ENCODE measurements around the gene BLNK.
"Not testable (repeated sequence)": the region's sequence is repeated elsewhere in the genome, so short reads cannot be mapped to it uniquely, and the experiment has no call there.

The BLNK gene

GRCh38 chr10:96271016-96271815 is at the start of gene BLNK:
BLNK (minus strand) TSS chr10:96271569; CDS start chr10:96271398, 171 bp downstream.
- DNase-seq (ENCODE audit: low read depth), result no peak

DNA sequence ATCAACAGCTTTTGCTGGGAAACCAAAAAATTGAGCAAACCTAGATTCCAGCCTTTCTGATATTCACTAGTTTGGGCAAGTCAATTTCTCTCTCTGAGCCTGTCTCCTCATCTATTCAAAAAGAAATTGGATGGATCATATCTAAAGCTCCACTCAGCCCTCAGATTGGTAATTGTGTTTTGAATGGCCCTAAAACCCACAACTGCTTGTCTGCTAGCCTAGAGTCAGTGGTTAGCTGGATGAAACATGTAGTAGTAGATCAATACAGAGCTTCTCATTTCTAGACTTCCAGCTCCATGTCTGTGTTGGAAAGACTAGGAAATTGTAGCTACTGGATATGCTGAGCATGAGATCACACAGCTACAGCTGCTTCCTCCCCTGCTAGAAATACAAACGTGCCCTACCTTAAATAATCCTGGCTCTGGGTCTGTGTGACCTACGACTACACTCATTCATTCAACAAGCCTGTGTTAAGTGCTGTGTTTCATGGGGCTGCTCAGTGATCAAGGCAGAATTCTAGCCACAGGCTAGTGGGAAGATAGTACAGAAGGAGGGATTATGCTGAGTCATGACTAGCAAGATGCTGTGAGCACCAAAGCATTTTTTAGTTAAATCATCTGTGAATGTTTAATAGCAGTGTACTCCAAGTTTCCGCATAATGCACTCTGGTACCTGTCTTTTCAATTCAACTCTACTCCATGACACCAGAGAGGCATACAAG is 48.5 kb upstream of the BLNK start:
- no peak for DNase-seq (ENCODE audit: low read depth)

DNA sequence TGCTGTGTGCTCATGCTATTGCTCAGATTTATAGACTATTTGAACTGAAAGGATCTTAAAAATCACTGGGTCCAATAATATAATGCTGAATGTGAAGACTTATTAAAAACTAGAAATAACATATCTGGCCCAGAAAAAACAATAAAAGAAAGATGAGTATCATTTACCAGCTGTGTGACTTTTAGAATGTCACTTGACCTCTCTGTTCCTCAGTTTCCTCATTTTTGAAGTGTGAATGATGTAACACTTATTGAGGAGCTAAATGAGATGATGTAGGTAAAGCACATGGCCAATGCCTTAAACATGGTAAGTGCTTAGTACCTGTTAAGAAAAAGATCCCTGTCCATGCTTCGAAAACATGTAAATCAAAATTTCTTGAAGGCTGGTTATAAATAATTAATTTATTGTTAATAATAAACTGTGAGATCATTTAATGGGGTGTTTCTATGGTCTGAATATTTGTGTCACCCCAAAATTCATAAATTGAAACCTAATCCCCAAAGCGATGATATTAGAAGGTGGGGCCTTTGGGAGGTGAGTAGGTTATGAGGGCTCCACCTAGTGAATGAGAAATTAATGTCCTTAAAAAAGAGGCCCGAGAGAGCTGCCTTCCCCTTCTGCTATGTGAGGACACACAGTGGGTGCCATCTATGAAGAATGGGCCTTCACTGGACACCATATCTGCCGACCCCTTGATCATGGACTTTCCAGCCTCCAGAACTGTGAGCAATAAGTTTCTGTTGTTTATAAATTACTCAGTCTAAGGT is 45.9 kb upstream of the BLNK start:
- DNase-seq (ENCODE audit: low read depth), result no peak

- DNase-seq (ENCODE audit: low read depth), result no peak
These were observed 42.0 kb upstream of the BLNK start for GRCh38 chr10:96313344-96313743.

GRCh38 chr10:96311180-96311715 is 39.9 kb upstream of the BLNK start:
- no peak for DNase-seq (ENCODE audit: low read depth)

- DNase-seq (ENCODE audit: low read depth), result no peak
These were observed 38.9 kb upstream of the BLNK start for GRCh38 chr10:96310321-96310669.

DNA sequence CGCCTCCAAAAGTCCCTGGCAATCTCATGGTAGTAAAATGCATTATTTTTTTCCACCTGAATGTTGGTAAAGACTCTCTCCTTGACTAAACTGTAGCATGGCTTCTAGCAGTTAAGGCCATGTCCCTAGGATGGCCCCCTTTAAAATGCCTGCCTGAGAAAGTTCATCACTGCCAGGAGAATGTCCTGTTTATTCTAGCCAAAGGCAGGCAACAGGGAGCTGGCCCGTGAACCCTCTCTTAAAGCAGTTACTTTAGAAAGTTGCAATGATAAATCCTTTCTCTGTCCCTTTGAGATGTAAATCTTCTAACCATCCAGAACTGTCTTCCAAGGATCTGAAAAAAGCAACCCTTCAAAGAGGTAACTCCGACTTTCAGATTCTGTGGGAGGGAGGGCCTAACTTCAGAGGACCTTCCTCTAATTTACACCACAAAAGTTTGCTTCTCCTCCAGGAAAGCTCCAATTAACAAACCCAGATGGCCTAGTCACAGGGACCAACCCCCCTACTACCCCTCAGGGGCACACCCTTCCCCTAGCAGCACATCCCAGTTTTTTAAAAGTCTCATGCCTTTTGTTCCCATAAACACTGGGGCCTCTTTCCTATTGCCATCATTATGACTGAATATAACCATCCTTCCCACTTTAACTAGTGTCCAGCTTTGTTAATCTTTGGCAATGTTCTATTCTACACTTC is 38.4 kb upstream of the BLNK start:
- DNase-seq (ENCODE audit: low read depth), result no peak

- not testable (repeated sequence) for DNase-seq (ENCODE audit: low read depth)
These were observed 37.5 kb upstream of the BLNK start for GRCh38 chr10:96308854-96309253.

GRCh38 chr10:96306516-96306915 is 35.1 kb upstream of the BLNK start:
- DNase-seq (ENCODE audit: low read depth), result no peak

GRCh38 chr10:96305019-96305418 is 33.6 kb upstream of the BLNK start:
- no peak for DNase-seq (ENCODE audit: low read depth)

DNA sequence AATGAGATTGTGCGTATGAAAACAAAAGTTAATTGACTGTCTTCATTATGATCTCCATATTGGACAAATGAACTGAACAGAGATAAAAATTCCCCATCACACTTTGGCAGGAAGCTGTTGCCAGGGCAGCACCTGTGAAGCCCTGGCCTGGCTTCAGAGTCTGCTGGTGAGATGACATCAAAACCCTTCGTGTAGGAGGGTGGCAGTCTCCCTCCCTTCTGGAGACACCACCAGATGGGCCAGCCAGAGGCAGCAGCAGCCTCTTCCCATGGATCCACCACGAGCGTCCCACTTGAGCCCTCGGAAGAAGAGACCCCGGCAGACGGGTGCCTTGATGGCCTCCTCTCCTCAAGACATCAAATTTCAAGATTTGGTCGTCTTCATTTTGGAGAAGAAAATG is 32.9 kb upstream of the BLNK start, which contains the start of gene DNTT:
Gene DNTT (plus strand): TSS at position 205 of the 400 bp plus-strand sequence. CDS start 64 bp downstream, at position 269.
- DNase-seq (ENCODE audit: low read depth), result no peak

- DNase-seq (ENCODE audit: low read depth), result no peak
These were observed 30.2 kb upstream of the BLNK start for GRCh38 chr10:96301616-96302015.

DNA sequence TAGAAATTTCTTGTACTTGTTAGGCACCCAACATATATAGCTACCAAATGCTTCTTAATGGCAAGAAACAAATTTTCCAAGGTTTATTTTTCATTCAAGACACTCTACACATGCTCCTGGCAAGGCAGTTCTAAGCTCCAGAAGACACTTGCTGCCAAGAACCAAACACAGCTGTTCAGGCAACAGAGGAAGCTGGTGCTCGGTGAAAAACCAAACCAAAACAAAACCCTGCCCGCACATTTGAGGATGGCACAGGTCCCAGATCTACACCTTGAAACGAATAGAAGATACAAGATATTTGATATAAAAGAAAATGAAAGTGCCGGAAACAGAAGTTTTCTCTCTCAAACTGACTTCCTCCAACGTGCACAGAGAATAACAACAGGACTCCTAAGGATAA is 28.0 kb upstream of the BLNK start:
- DNase-seq (ENCODE audit: low read depth), result no peak

DNA sequence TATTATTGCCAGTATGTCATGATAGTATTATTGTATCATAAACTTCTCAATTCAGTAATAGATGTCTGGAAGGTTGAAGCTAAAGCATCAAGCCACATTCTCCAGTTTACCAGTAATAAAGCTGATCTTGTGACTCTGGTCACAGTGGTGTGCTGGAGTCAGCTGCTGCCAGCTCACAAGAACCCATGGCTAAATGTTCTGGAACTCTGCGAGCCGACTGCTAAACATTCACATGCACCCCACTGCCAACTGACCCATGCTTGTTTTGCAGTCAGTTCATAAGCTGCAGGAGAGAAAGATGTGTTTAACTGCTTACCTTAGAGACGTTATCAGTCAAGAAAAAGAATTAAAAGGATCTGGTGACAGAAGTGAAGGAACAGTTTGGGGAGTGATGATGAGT is 27.0 kb upstream of the BLNK start:
- DNase-seq (ENCODE audit: low read depth), result no peak

- DNase-seq (ENCODE audit: low read depth), result no peak
These were observed 26.1 kb upstream of the BLNK start for GRCh38 chr10:96297486-96297885.

DNA sequence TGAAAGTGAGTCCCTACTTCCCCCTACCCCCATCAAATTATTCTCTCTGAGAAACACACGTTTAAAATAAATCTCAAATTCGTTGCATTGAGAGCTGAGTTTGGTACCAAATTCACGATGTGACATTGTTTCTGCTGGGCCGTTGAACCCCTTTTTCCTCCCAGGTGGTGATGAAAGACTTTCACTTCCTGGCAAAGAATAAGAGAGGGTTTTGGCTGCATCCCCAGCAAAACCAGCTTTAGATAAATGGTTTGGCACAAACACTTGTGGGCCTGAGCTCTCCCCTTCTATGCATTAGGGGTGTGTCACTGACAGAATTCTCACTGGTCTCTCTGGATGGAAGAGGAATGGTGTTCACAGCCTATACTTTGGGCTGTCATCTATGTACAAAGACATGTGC is 24.1 kb upstream of the BLNK start:
- no peak for DNase-seq (ENCODE audit: low read depth)

DNA sequence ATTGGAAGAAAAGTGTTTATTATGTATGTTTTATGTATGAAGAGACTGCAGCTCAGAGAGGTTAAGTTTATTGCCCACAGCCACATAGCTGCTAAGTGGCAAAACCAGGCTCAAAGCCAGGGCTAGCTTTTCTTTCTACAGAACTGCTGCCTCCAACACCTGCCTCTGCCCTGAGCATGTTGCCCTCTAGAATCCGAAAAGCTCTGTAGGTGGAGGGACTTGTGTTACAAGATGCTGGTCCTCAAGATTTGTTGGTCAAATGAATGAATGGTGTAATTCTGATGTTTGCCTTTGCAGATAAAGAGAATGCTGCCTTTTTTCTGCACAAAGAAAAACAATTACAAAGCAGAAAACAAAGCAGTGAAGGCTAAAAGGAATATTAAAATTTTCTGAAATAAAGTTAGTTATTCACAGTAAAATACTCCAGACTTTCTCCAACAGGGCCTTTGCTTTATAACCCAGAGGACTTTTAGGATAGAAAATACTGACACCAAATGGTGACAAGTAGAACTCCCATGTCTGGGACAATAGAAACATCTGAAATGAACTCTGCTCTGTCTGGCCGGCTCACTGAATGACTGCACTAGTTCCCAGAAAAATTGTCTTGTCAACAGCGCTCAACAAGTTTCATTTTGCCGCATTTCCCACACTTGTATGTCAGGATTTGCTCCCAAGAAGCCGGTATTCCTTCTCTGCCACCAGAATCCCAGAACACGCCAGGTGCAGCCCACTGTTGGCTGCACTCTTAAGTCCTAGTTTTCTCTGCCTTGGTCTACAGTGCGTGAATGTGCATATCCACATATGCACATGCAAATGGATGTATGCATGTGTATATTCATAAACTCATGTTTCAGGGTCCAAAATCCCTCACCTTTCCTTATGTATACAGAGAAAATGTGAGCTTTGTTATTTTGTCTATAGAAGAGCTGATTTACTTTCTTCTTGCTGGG is 21.9 kb upstream of the BLNK start:
- DNase-seq (ENCODE audit: low read depth), result peak; percentile 15

- no peak for DNase-seq (ENCODE audit: low read depth)
These were observed 19.2 kb upstream of the BLNK start for GRCh38 chr10:96290368-96291133.

DNA sequence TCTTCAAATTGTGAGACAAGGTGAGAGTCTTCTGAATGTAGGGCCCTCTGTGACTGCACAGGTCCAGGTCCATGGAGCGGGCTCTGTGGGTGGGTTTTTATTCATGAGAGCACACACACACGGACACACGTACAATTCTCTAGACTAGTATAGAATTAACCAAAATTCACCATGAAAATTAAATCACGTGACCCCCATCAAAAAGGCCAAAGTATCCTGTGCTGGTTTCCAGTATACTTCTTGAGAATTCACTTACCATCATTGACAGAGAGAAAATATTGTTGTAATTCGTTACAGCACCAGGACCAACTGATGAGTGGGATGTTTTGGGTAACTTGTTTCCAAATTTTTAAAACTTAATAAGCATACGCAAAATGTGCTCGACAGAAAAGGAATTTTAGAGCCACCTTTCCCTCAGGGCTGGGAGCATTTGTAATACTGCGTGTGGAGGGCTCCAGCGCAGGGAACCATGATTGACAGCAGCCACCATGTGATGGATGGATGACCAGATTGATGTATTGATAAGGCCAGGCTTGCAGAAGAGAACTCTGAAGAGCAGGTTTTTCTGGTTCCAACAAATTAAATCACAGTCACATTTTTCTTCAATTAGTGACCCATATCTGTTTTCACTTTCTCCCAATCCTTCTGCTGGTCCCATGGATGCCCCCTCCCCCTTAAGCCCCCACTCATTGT is 18.0 kb upstream of the BLNK start:
- DNase-seq (ENCODE audit: low read depth), result no peak

Measured in HS-5 (cell line).